Measurements from ENCODE around the gene FITM1.

Gene FITM1

GRCh38 chr14:24129410-24129998, 955 bp upstream of the FITM1 start:
- no peak for TF ChIP-seq CTCF (IDR thresholded peaks at IDR 0.05)

DNA sequence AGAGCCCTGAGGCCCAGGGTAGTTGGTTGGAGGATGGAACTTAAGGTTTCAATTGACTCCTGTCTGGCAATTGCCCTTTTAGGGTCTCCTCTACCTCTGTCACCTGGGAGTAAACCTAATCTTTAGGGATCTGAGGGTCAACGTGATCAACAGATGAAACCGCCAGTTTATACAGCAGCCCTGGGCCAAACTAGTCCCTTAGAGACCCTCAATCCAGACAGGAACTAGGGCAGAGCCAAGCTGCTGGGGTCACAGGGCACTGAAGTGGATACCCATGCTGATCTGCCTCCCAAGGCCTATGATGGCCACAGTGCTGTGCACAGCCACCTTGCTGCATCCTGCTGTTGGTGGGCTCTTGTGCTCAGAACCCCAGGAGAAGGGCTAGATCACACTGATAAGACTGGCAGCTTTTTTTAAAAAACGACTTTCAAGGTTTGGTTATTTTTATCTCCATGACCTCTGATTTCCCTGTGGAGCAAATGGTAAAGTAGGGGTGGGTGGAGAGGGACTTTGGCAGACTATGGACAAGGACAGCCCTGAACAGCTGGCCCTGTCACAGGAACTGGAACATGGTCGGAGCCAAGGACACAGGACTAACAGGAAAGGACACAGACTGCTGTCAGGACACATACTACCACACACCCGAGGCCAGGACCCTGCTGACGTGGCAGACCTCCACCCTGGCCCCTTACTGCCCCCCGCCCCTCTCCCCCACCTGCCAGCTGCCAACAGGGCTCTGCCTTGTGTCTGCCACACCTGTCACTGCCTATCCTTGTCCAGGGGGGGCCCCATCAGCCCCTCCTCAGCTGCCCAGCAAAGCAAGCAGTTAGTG, 474 bp downstream of the FITM1 start:
- TF ChIP-seq CTCF (IDR thresholded peaks at IDR 0.05): no peak

DNA sequence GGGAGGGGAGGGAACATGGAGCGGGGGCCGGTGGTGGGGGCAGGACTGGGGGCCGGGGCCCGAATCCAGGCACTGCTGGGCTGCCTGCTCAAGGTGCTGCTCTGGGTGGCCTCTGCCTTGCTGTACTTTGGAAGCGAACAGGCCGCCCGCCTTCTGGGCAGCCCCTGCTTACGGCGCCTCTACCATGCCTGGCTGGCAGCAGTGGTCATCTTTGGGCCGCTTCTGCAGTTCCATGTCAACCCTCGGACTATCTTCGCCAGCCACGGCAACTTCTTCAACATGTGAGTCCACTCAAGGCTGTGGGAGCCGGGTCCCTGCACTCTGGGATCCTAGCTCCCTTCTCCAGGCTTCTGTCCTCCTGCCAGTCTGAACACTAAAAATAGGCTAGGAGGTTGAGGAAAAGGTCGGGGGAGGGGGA, 1.1 kb downstream of the FITM1 start:
- no peak for TF ChIP-seq CTCF (IDR thresholded peaks at IDR 0.05)

- TF ChIP-seq CTCF (IDR thresholded peaks at IDR 0.05): no peak
Measured at GRCh38 chr14:24132061-24132685, 1.7 kb downstream of the FITM1 start.

- no peak for TF ChIP-seq CTCF (IDR thresholded peaks at IDR 0.05)
Measured at GRCh38 chr14:24132976-24133375, 2.5 kb downstream of the FITM1 start.

GRCh38 chr14:24133735-24134134, 3.3 kb downstream of the FITM1 start:
- no peak for TF ChIP-seq CTCF (IDR thresholded peaks at IDR 0.05)

- TF ChIP-seq CTCF (IDR thresholded peaks at IDR 0.05): no peak
Measured at GRCh38 chr14:24135584-24135833, 5.0 kb downstream of the FITM1 start.
